T47D (cell line): ENCODE results near the gene RNU1-2.
A peak's percentile ranks its signal among the peaks of the same experiment; 100 is the strongest.
"Not testable (repeated sequence)": the region's sequence is repeated elsewhere in the genome, so short reads cannot be mapped to it uniquely, and the experiment has no call there.

Source experiments
- DNase-seq, 2 experiments: peaks; one replicate each; pipeline versions ENCODE4 v3.0.0 to v3.0.0-alpha.2; 2011 to 2012; ENCODE audit warnings: low read depth in 1 of 2, low spot score in 1 of 2
- JUND ChIP-seq: IDR thresholded peaks from 2 replicates; pipeline ENCODE4 v1.6.1; 2012; ENCODE audit warnings: low read depth
- in situ Hi-C: cut with HindIII; loops from 2 replicates; pipeline ENCODE4 v1.10.0; 2016; ENCODE audit warnings: low sequenced_read_pairs, low pct_unique_long_range_greater_than_20kb

The RNU1-2 gene

GRCh38 chr1:16882986-16883385 lies 12.8 kb upstream of the RNU1-2 start:
- no peak for DNase-seq
- no peak for TF ChIP-seq JUND
- in situ Hi-C loops, result no loop called here

- DNase-seq, in situ Hi-C loops: not testable (repeated sequence)
These were observed 11.3 kb upstream of the RNU1-2 start for GRCh38 chr1:16884487-16884886.

- no peak for TF ChIP-seq JUND
- in situ Hi-C loops, result no loop called here
- DNase-seq, result no peak
These were observed 8.7 kb upstream of the RNU1-2 start for GRCh38 chr1:16886860-16887605.

GRCh38 chr1:16888860-16889816 lies 6.6 kb upstream of the RNU1-2 start:
- in situ Hi-C loops, result no loop called here
- DNase-seq, result peak in 1 of 2 experiments; percentile 37
- TF ChIP-seq JUND, result no peak

GRCh38 chr1:16890539-16891021 lies 5.2 kb upstream of the RNU1-2 start:
- DNase-seq, in situ Hi-C loops: not testable (repeated sequence)

- in situ Hi-C loops, DNase-seq: not testable (repeated sequence)
These were observed 4.7 kb upstream of the RNU1-2 start for GRCh38 chr1:16891057-16891456.

- in situ Hi-C loops, DNase-seq: not testable (repeated sequence)
These were observed 2.7 kb upstream of the RNU1-2 start for GRCh38 chr1:16892978-16893525.

GRCh38 chr1:16893796-16894195 lies 2.0 kb upstream of the RNU1-2 start:
- DNase-seq, in situ Hi-C loops: not testable (repeated sequence)

- in situ Hi-C loops, DNase-seq: not testable (repeated sequence)
These were observed 1.4 kb upstream of the RNU1-2 start for GRCh38 chr1:16894338-16894737.

- in situ Hi-C loops, DNase-seq: not testable (repeated sequence)
These were observed 565 bp upstream of the RNU1-2 start for GRCh38 chr1:16895233-16895597.

GRCh38 chr1:16896316-16897055 lies 706 bp downstream of the RNU1-2 start:
- in situ Hi-C loops, result not testable (repeated sequence)
- peak in 1 of 2 experiments; percentile 86 for DNase-seq

GRCh38 chr1:16897653-16898052 lies 1.9 kb downstream of the RNU1-2 start:
- in situ Hi-C loops, DNase-seq: not testable (repeated sequence)

GRCh38 chr1:16898298-16898697 lies 2.5 kb downstream of the RNU1-2 start:
- DNase-seq, in situ Hi-C loops: not testable (repeated sequence)

- in situ Hi-C loops, DNase-seq: not testable (repeated sequence)
These were observed 3.2 kb downstream of the RNU1-2 start for GRCh38 chr1:16899020-16899419.
